Hepatocyte (in vitro differentiated cells): ENCODE data around the gene ITPR1.

Experiments used
- CTCF ChIP-seq: fragments of 200-600 bp; sonication (generic); IDR thresholded peaks from 2 replicates; pipeline ENCODE4 v1.5.1; 2016; ENCODE audit warnings: antibody characterized with exemption, mild to moderate bottlenecking; ENCODE audit not compliant: poor library complexity
- EZH2phosphoT487 ChIP-seq: fragments of 200-600 bp; sonication (generic); IDR thresholded peaks from one replicate; pipeline ENCODE4 v1.6.1; 2018; ENCODE audit warnings: antibody characterized with exemption, mild to moderate bottlenecking, low read depth, moderate library complexity; ENCODE audit not compliant: unreplicated experiment, severe bottlenecking

- no peak for TF ChIP-seq CTCF
- TF ChIP-seq EZH2phosphoT487 = no peak
Observed at GRCh38 chr3:4475804-4476203, 17.3 kb upstream of the ITPR1 start.
